Head of caudate nucleus (tissue), 42 donors: ENCODE measurements around the gene ABHD12B.
"Not testable (repeated sequence)": the region's sequence is repeated elsewhere in the genome, so short reads cannot be mapped to it uniquely, and the experiment has no call there.

ENCODE experiments used
- DNase-seq, 42 donors: peaks; one replicate each; pipeline versions ENCODE4 v3.0.0 to v3.0.0-alpha.2; 2020 to 2021; ENCODE audit warnings: mixed read lengths in 7 of 42
- intact Hi-C: fragments of 100-400 bp; cut with DNase I; formaldehyde crosslinking; loops from one replicate; pipeline ENCODE4 v1.15.0; 2022

Gene ABHD12B

DNA sequence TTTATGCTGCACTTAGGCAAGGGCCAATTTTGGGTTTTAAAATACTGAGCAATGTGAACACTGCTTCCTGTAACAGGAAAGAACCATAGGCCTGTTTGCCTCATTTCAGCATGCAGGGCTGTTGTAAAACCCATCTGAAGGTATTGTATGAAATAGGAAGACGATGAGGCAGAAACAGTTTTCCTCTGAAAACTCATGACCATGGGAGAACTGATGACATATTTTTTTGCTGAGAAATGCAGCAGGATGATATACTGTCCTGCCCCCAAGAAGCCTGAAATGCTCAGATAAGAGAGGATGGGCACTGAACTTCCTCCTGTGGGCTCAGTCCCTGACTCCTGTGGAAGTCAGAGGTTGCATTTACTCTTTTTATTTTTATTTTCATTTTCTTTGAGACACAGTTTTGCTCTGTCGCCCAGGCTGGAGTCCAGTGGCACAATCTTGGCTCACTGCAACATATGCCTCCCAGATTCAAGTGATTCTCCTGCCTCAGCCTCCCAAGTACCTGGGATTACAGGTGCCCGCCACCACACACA lies 55.1 kb downstream of the ABHD12B start:
- intact Hi-C loops: no loop called here

DNA sequence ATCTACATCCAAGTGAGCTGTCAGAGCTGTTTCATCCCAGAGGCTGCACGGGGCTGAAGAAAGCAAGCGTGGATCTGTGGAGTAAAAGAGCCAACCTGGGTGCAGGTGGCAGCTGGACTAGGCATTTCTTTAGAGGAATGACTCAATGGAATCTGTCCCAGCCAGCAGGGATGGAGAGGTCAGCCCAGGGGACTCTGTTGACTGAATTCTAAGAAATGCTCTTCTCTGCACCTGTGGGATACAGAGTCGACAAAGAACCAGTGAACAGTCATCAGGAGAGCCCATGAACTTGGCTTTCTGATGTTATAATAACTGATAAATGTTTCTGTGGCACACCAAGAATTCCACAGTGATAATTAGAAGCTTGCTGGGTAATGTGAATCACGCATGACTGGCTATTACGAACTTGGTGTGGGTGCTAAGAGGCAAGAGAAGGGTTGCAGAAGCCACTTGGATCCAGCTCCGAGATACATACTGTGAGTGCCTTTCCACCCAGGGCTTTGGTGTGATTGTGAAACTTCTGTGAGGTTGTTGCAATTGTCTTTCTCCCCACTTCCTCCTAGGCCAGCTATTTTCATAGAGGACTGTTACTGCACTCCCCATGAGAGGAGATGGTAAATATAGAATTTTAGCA lies 56.3 kb downstream of the ABHD12B start:
- DNase-seq: peak in 4 of 42 donors; percentile 27 to 54 (median 40)
- intact Hi-C loops: no loop called here

More for the DNA sequence above, 55.1 kb downstream of the ABHD12B start:
- no peak for DNase-seq

DNA sequence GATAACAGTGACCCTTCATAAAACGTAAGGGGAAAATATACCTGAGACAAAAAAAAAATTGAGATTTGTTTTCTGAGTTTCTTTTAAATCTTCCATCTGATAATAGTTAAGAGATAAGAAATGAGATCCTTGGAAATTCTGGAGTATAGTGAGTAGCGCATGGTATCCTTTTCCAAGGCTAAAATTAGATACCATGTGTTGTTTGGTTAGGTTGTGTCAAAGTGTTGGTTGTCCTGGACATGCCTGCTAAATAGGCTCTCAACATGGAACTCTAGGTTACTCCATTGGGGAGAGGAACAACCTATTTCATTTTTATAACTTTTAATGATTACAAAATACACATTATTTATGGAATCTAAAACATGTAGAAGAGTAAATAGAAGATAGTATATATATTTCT lies 57.7 kb downstream of the ABHD12B start:
- DNase-seq: no peak
- intact Hi-C loops: no loop called here

DNA sequence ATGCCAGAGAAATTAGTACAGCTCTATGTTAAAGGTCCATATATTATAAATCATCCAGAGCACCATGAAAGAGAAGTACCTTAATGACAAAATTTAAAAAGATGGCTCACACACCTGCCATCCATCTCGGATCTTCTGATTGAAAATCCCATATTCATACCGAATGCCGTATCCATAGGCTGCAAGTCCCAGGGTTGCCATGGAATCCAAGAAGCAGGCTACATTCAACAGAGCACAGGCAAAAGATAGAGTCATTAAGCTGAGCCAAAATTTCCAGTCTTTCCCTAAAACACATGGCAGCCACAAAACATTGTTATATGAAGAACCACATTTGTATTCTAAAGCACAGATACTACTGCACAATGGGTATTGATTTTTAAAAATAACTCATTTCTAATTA lies 59.7 kb downstream of the ABHD12B start:
- intact Hi-C loops: no loop called here
- no peak for DNase-seq

DNA sequence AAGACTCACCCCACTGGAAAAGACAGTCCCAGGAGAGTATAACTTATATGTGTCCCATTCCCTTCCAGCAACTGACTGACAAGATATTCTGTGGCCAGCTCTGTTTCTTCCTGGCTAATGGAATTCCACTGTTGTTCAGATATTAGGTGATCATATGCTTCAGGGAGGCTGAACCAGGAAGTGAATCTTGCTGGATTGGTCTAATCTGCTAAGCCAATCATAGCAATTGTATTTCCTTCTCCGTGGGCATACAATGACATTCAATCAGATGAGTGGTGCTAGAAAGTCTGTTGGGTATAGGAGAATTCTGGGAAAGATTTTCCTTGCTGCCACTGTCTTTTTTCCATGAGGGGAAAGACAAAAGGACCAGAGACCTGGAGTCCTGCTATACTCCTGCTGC lies 60.3 kb downstream of the ABHD12B start:
- DNase-seq: no peak
- intact Hi-C loops: no loop called here

DNA sequence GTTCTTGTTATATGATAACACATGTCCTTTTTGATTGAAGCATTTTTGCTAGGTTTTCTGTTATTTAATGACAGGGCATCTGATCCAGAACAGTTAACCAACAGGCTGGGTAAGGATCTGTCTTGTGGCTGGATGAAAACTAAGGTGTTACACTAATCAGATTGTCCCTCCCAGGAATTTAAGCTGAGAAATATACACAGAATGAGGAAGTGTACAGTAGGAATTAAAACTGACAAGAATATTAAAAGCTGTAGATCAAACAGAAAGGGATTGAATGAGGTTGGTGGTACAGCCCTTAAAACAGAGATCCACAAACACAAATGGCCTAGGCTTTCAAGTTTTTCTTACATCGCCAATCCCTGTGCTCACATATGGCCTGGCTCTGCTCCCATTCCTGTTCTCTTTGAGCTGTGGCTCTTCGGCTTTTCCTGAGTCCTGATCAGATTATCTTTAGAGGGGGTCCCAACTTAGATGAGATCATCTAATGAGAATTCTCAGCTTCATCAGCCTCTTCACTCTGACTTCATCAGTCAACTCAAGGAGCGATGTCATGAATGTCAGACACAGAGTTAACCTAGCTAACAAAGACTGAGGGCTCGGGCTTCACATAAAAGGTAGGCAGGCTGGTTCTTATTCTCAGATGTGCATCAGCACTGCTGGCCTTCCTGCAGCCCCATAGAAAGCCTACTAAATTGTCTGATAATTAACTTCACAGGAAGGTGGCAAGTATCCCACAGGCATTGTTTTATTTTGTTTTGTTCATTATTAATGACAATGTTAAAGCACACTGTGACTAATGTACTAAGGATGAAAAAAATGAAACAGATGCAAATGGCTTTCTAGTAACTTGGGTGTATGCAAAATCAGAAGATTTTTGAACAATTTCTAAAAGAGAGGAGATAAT lies 61.0 kb downstream of the ABHD12B start:
- intact Hi-C loops: no loop called here

DNA sequence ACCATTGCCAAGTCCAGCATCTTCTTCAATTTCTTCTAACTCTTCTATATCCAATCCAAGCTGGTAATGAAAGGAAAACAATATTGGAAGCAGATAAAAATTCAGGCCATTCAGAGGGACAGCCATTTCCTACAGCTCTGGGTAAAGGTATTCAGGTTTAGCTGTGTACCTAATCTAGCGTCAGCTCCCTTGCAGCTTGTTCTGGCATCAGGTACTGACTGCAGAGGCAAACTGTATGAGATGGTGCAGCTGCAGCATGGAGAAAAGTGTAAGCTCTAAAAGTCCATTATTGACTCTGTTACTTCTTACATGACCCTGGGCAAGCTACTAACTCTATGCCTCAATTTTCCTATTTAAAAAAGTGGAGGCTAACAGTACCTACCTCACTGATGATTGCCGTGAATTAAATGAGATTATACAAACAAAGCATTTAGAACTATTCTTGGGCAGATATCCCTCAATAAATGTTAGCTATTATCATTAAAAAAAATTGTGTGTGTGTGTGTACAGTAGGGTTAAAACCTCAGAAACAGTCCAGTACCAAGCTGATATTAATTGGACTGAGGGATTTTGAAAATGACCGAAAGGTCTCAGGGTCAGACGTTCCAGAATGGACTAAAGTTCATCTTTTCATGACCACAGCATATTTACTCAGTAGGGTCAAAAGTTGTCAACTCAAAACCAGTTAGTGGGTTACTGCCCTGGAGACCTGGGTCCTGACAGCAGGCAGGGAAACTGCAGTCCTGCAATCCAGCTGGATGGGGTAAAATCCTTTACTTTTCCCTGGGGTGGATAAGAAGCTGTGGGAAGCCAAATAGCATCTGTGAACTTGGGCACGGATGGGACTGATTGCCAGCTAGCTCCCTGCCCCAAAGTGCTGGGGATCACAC lies 63.5 kb downstream of the ABHD12B start:
- no peak for DNase-seq
- intact Hi-C loops: no loop called here

More for the DNA sequence above, 61.0 kb downstream of the ABHD12B start:
- DNase-seq: no peak

DNA sequence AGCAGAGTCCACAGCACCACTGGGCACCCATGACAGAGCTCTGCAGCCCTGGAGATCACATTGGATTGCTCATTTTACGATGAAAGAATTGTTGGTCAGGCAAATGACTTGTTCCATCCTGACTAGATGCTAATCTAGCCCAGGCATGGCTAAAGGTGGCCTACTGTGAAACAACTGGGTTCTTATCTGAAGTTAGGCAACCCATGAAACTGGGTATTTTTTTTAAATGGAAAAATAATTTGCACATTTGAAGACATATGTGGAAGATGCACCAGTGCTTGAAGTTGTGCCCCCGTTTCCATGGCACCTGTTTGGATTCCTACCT lies 64.1 kb downstream of the ABHD12B start:
- intact Hi-C loops: no loop called here
- DNase-seq: no peak

DNA sequence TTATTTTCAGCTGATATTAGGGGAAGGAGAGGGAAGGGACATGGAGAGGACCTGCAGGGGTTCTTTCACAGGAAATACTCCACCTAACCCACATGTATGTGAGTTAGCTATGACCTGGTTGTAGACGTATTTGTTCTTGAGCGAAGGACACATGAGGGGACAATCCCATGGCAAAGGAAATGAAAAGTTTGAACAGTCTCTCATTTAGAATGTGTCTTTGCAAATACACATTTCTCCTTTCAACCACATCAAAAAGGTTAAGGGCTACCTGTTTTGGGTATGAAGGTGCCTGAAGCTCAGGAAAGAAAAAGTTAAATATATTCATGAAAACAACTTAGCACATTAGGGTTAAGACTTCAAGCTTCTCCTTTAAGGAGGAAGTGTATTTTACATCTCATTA lies 65.0 kb downstream of the ABHD12B start:
- no peak for DNase-seq
- intact Hi-C loops: no loop called here

DNA sequence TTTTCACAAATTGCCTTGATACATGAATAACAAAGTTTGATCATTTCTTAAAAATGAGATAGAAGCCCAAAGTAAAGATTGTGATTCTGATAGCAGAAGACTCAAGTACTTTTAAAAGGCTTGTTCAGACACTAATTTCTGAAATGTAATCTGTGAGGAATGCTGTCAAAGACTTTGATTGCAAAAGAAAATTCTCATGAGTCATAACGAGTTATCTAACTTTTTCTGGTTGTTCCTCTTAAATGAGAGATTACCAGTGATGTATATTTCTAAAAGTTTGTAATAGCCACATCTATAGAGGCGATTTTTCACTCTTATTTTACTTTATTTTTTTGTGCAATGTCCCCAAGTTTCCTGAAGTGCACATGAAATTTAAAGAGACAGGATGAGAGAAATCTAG lies 65.5 kb downstream of the ABHD12B start:
- no peak for DNase-seq
- intact Hi-C loops: no loop called here

DNA sequence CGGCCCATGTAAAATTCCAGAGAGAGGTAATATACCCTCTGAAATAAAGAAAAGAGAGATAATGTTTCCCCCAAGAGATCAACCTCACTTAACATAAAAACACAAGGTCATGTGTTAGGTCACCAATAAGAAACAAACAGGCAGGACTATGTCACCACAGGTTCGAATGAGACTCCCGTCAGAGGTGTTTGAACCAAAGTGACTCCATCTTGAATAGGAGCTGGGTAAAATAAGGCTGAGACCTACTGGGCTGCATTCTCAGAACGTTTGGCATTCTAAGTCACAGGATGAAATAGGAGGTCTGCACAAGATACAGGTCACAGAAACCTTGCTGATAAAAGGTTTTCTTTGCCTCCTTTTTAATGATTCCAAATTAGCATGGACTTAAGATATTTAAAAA lies 65.9 kb downstream of the ABHD12B start:
- intact Hi-C loops: no loop called here

DNA sequence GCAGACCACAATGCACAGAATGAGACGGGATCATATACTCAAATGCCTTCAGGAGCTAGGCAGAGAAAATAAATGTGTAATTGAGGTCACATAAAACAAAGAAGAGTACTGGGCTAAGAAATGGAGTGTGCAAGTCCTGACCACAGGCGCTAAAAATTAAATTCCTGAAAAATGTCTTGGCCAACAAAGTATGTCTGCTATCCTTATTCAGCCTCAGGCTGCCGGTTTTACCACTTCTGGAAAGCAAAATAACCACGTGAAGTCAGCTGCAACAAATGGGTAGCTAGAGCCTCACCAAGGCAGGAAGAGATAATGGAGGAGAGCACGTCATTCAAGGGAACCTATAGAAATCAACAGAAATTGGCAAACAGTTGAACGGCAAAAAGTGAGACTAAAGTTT lies 69.3 kb downstream of the ABHD12B start:
- no peak for DNase-seq
- intact Hi-C loops: no loop called here

More for the DNA sequence above, 65.9 kb downstream of the ABHD12B start:
- DNase-seq: no peak

DNA sequence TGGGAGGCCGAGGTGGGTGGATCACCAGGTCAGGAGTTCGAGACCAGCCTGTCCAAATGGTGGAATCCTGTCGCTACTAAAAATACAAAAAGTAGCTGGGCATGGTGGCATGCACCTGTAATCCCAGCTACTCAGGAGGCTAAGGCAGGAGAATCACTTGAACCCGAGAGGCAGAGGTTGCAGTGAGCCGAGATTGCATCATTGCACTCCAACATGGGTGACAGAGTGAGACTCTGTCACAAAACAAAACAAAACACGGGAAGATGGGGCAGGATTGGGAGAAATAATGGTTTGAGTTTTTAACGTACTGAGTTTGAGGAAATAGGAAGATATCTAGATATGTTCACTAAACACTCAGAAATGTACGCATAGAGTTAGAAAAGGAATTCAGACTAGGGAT lies 69.8 kb downstream of the ABHD12B start:
- DNase-seq, intact Hi-C loops: not testable (repeated sequence)

DNA sequence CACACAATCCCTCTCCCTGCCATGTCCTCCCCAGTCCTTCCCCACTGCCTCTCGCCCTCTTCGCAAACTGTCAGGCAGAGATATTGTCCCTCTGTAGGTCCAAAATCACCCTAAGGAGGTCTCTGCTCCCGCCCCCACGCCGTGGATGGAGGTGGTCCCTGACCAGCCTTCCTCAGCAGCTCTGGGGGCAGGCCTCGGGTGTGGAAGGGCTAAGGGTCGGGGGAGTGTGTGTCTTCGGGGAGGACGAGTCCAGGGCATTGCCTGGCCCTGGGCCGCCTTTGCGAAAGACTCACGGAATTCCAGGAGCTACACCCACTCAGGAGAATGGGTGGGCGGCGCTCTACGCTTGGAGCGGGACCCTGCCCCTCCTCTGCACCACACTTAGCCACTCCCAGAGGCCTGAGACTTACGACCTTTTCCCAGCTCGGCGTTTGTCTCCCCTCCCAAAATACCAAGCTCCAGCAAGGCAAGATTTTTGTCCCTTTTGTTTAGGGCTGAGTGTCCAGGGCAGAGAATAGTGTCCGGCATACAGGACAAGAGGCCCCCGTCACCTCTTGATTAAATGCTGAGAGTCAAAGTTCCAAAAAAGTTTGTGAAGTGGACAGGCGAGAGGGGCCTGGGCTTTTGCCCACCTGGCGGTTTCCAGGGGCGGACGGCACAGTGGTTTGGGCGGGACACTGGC lies 71.5 kb downstream of the ABHD12B start:
- DNase-seq: no peak
- intact Hi-C loops: no loop called here

DNA sequence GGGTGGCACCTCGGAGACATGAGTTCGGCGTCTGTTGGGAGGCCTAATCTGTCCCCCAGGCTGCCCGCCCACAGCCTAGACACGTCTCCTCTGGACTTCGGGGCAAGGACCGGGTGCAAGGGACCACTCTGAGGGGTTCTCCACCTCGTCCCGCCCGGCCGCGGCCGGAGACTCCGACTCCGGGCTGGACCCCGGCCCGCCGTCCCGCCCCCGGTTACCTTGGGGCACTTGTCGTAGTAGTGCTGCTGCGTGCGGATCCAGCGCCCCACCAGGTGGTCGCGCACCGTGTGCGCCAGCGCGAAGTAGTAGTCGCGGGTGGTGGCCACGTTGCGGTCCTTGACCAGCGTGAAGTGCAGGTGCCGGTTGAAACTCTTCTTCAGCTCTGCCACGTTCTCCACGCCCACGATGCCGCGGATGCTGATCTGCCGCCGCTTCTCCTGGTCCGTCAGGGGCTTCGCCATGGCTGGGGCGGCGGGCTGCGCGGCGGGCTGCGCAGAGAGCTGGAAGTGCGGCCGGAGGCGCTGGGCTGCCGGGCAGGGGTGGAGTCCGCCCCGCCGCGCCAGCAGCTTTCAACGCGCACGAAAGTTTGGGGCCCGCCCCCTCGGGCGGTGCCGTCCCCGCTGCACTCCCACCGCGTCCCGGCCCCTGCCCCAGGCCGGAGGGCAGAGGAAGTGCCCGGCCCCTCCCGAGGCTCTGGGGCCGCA lies 72.2 kb downstream of the ABHD12B start, which contains the start of gene PYGL:
PYGL (minus strand) TSS at position 541 of the 704 bp plus-strand sequence; CDS start at position 461, 80 bp downstream.
- DNase-seq: peak in 39 of 42 donors; percentile 19 to 75 (median 54)
- intact Hi-C loops: no loop called here

DNA sequence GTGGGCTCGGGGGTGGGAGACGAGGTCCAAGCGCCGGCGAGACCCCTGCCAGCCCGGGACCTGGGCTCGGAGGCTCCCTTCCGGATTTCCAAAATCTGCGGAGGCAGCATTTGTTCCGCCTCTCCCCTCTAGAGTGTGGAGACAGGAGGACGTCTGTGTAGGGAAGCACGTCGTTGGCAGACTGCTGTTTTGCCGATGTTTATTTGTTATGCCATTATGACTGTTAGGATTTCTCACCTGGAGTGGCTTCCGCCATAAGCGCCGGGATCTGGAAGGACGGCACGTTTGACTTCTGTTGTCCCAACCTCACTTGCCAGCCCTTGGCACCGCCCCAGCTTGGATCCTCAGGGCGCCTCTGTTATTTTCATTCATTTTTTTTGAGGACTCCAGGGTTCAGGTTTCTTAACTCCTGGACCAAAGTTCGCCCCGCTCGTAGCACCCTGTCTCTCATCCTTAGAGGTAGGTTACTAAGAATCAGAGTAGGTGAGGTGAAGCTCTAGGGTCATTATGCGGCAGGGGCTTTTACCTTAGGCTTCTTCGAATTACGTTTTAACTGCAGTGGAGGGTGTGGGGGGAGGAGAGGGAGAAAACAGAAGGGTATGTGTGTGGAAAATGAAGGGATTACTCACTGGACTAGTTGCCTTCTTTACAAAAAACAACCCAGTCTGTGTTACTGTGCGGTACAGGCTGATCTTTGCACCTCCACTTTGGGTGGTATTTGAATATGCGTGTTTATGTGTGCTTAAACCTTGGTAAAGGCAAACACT lies 73.0 kb downstream of the ABHD12B start:
- DNase-seq: peak in 20 of 42 donors; percentile 6 to 61 (median 30)
- intact Hi-C loops: no loop called here

DNA sequence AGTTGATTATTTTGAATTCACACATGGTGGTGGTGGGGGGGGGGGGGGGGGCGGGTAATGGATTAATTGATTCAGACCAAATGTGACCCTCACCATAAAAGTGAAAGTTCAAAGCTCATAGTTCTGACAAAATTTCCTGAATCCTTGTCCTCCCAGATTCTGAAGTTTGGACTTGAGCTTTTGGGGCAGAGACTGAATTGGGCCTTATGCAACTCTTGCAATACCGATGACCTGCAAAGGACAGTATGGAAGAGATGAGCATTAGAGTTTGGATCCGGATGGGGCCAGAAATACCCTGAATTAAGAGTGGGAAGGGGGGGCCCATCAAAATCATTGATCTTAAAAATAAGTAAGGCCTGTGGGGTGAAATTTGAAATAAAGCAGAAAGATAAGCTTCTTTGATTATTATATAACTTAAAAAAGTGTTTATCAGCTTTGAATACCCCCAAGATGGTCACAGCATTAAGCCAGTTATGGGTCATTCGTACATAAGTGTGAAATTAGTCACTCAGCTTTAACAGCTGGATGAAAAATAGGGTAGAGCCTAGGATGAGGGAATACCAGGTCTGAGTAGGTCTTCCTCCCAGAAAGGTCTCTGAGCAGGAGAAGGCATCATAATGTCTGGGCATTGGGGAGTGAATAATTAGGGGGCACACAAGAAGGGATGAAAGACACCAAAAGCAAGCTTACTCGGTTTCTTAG lies 74.5 kb downstream of the ABHD12B start:
- intact Hi-C loops: no loop called here
- no peak for DNase-seq
